ENCODE data around the gene TMEM219.
"Not testable (repeated sequence)": the region's sequence is repeated elsewhere in the genome, so short reads cannot be mapped to it uniquely, and the experiment has no call there.

The TMEM219 gene

DNA sequence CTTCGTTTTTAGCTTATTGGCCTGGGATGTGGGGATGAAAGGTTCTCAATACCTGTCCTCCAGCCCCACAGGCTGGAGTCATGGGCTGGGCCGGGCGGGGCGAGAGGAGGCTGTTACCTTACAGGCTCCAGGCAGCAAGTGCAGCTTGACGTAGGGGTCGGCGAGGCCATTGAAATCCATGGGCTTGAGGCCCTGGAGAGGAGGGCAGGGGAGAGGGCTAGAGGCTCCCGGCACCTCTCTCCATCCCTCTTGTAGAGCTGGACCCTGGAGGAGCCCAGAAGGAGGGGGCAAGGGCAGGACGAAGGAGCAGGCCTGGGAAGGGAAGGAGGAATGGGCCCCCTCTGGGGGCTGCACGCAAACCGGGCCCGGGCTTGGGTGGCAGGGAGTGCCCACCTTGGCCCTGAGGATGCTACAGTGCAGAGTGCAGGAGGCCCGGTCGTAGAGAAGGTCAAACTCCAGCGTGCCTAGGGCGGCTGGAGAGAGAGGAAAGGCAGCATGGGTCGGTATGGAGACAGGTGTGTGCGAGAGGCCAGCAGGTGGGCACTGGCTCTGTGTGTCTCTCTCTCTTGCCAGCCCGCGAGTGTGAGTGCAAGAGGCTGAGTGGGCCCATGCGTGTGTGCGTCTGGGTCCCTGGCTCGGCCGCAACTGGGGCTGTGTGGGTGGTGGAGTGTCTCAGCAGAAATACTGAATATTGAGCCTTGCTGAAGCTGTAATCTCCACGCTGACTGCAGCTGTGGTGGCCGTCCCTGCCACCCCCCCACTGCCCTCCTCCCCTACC, 47.4 kb downstream of the TMEM219 start:
- no peak overlapping the region for H3K4me3 ChIP-seq (replicated peaks; ENCODE audit: low read depth, low read length)
- no peak for DNase-seq (ENCODE audit: low read depth)
- TF ChIP-seq, protein P1, sequence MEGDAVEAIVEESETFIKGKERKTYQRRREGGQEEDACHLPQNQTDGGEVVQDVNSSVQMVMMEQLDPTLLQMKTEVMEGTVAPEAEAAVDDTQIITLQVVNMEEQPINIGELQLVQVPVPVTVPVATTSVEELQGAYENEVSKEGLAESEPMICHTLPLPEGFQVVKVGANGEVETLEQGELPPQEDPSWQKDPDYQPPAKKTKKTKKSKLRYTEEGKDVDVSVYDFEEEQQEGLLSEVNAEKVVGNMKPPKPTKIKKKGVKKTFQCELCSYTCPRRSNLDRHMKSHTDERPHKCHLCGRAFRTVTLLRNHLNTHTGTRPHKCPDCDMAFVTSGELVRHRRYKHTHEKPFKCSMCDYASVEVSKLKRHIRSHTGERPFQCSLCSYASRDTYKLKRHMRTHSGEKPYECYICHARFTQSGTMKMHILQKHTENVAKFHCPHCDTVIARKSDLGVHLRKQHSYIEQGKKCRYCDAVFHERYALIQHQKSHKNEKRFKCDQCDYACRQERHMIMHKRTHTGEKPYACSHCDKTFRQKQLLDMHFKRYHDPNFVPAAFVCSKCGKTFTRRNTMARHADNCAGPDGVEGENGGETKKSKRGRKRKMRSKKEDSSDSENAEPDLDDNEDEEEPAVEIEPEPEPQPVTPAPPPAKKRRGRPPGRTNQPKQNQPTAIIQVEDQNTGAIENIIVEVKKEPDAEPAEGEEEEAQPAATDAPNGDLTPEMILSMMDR (IDR thresholded peaks at IDR 0.05; ENCODE audit: low read length, missing control alignments), result no peak

DNA sequence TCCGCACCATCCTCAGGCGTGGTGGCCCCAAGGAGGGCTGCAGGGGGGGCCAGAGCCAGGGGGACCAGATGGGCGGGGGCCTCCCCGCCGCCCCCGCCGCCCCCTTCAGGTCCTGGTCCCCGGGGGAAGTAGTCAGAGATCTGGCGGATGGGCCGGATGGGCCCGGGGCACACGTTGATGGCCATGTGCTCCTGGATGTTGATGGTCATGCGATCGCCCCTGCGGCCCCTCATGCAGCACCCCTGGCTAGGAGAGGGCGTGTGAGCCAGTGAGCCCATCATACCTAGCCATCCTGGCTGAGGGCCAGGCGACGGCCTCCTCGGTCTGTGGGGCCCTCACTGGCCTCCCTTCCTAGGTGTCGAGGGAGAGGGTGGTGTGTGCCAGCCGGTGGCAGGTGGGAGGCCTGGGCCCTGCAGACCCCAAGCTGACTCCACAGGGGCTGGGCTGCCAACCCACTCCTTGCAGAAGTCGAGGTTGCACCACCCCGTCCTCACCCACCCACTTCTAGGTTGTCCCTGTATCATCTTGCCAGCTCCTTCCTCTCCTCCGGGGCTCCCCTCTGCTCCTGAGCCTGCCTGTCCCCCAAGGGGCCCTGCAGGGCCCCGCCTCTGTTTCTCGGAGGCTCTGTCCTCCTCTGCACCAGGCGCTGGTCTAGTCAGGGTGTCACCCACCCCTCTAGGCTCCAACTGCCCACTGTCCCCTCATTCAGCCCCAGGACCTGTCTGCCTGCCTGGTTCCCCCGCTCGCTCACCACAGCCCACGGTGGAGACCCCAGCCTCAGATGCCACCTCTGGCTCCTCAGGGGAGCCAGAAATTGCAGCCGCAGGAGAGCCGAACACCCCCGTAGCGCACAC, 48.3 kb downstream of the TMEM219 start:
- TF ChIP-seq, protein P1 (IDR thresholded peaks at IDR 0.05; ENCODE audit: low read length, missing control alignments), result no peak
- H3K4me3 ChIP-seq (replicated peaks; ENCODE audit: low read depth, low read length), result no peak overlapping the region
- DNase-seq (ENCODE audit: low read depth), result no peak

DNA sequence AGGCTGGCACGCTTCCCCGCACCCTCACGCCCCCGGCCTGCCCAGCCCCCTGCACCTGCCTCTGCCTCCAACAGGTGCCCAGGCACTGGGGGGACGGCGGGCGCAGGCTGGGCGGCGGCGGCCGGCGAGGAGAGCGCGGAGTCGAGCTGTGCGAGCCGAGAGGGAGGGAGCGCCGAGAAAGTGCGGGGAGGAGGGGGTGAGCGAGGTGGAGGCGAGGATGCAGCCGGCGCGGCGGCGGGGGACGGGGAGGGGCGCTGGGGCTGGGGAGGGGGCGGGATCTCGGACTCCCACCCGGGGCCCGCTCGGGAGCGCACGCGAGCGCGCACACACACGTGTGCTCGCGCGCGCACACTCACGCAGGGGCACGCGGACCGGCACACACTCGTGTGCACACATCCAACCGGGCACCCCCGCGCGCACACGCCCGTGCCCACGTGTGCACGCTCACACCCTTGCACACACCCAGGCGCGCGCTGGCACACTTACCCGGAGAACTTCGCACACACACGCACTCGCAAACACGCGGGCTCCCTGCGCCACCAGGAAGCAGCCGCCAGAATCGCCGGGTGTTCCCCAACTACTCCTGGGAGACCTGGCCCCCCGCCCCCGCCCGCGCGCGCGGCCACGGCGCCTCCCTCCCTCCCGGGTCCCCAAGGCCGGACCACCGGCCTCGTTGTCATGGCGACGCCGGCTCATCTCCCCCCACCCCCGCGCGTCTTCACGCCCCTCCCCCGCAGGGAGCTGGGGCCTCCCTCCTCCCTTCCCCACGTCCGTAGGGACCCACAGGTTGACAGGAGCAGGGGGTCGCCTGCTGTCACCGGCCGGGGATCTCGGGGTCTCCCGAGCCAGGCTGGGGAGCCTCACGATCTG, 49.2 kb downstream of the TMEM219 start, which contains the start of gene DOC2A:
DOC2A (minus strand) TSS at position 184 of the 870 bp plus-strand sequence. CDS start 805 bp downstream, outside the sequence.
- no peak for DNase-seq (ENCODE audit: low read depth)

DNA sequence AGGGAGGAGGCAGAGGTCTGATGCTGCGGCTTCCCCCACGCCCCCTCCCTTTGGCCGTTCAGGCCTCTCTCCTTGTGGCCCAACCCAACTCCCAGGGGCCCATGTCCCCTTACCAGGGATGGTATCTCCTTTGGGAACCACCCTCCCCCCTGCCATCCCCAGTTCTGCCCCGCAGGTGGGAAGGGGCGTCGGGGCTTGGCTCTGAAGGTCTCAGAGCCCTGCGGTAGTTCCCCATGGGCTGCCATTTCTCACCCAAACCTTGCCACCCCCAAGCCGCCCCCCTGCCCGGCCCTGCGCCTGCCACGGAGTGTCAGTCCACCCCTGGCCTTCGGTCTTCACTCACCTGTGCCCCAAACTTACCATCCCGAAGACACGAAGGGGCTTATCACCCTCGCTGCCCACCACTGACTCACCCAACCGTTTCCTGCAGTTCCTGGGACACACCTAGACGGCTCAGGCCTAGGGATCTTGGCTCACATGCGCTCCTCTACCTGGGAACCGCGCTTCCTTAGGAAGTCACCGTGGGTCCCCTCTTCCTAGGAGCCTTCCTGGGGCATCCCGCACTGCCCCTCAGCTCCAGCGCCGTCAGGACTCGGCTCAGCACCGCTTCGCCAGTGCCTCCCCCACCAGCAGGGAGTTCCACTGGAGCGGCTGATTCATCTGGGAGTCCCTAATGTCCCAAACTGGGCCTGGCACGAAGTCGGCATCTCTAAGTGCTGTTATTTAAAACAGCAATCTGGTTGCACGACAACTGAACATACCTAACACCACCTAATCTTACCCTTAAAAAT, 50.0 kb downstream of the TMEM219 start:
- TF ChIP-seq, protein P1 (IDR thresholded peaks at IDR 0.05; ENCODE audit: low read length, missing control alignments), result no peak
- no peak for DNase-seq (ENCODE audit: low read depth)
- no peak overlapping the region for H3K4me3 ChIP-seq (replicated peaks; ENCODE audit: low read depth, low read length)

More for the DNA sequence above, 49.2 kb downstream of the TMEM219 start, which contains the start of gene DOC2A:
- H3K4me3 ChIP-seq (replicated peaks; ENCODE audit: low read depth, low read length), result peak within 1 kb of the TSS; percentile 37
- TF ChIP-seq, protein P1 (IDR thresholded peaks at IDR 0.05; ENCODE audit: low read length, missing control alignments), result no peak

DNA sequence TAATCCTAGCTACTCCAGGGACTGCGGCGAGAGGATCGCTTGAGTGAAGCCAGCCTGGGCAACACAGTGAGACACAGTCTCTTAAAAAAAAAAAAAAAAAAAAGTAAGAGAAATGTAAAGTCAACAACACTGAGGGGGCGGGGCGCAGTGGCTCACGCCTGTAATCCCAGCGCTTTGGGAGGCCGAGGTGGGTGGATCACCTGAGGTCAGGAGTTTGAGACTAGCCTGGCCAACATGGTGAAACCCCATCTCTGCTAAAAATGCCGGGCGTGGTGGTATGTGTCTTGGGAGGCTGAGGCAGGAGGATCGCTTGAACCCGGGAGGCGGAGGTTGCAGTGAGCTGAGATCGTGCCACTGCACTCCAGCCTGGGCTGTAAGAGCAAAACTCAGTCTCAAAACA, 50.7 kb downstream of the TMEM219 start:
- H3K4me3 ChIP-seq (replicated peaks; ENCODE audit: low read depth, low read length); DNase-seq (ENCODE audit: low read depth): not testable (repeated sequence)

DNA sequence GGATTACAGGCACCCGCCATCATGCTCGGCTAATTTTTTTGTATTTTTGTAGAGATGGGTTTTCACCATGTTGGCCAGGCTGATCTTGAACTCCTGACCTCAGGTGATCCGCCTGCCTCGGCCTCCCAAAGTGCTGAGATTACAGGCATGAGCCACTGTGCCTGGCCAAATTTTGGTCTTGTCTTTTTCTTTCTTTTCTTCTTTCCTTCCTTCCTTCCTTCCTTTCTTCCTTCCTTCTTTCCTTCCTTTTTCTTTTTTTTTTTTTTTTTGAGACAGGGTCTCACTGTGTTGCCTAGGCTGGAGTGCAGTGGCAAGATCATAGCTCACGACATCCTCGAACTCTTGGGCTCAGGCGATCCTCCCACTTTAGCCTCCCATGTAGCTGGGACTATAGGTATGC, 53.6 kb downstream of the TMEM219 start:
- H3K4me3 ChIP-seq (replicated peaks; ENCODE audit: low read depth, low read length); DNase-seq (ENCODE audit: low read depth): not testable (repeated sequence)
